MM.1S (cell line): ENCODE results near the gene LIPH.

Source experiments
- DNase-seq: peaks from one replicate; pipeline ENCODE4 v3.0.0-alpha.2; 2015
- H2AFZ ChIP-seq: fragments of 300-600 bp; sonication (generic); 2 replicates; pipeline ENCODE4 v1.6.0; 2016; ENCODE audit warnings: antibody characterized with exemption, low read length
- H3F3A ChIP-seq: fragments of 300-600 bp; sonication (generic); 2 replicates; pipeline ENCODE4 v1.6.1; 2016; ENCODE audit warnings: mild to moderate bottlenecking, antibody characterized with exemption, low read length, moderate library complexity, mixed read lengths; ENCODE audit not compliant: insufficient read depth
- H3K27ac ChIP-seq: fragments of 300-600 bp; sonication (generic); 2 replicates; pipeline ENCODE4 v1.5.1; 2016; ENCODE audit warnings: mild to moderate bottlenecking, low read length
- H3K27me3 ChIP-seq: fragments of 300-600 bp; sonication (generic); replicated peaks from 2 replicates; pipeline ENCODE4 v1.6.0; 2016; ENCODE audit warnings: low read length; ENCODE audit not compliant: insufficient read depth
- H3K36me3 ChIP-seq: fragments of 300-600 bp; sonication (generic); replicated peaks from 2 replicates; pipeline ENCODE4 v1.6.1; 2016; ENCODE audit warnings: mild to moderate bottlenecking, low read length, mixed read lengths; ENCODE audit not compliant: insufficient read depth
- H3K4me1 ChIP-seq: fragments of 300-600 bp; sonication (generic); 2 replicates; pipeline ENCODE4 v1.6.1; 2016; ENCODE audit warnings: low read length, mixed read lengths
- H3K4me2 ChIP-seq: fragments of 300-600 bp; sonication (generic); 2 replicates; pipeline ENCODE4 v1.6.0; 2016; ENCODE audit warnings: low read depth, low read length
- H3K4me3 ChIP-seq: fragments of 300-600 bp; sonication (generic); 2 replicates; pipeline ENCODE4 v1.5.1; 2016; ENCODE audit warnings: low read length, mixed read lengths
- H3K79me2 ChIP-seq: fragments of 300-600 bp; sonication (generic); 2 replicates; pipeline ENCODE4 v1.6.1; 2016; ENCODE audit warnings: mixed run types, low read length, mixed read lengths
- H3K9ac ChIP-seq: fragments of 300-600 bp; sonication (generic); 2 replicates; pipeline ENCODE4 v1.6.1; 2016; ENCODE audit warnings: low read length, mixed read lengths
- H3K9me2 ChIP-seq: fragments of 300-600 bp; sonication (generic); replicated peaks from 2 replicates; pipeline ENCODE4 v1.6.1; 2016; ENCODE audit warnings: mild to moderate bottlenecking, low read length, mixed read lengths; ENCODE audit not compliant: insufficient read depth
- H3K9me3 ChIP-seq: fragments of 300-600 bp; sonication (generic); replicated peaks from 2 replicates; pipeline ENCODE4 v1.6.1; 2016; ENCODE audit warnings: mild to moderate bottlenecking, low read length, mixed read lengths; ENCODE audit not compliant: insufficient read depth
- H4K20me1 ChIP-seq: fragments of 300-600 bp; sonication (generic); 2 replicates; pipeline ENCODE4 v1.6.1; 2016; ENCODE audit warnings: mild to moderate bottlenecking, low read length, moderate library complexity, mixed read lengths; ENCODE audit not compliant: insufficient read depth
- CTCF ChIP-seq: fragments of 300-600 bp; sonication (generic); IDR thresholded peaks from 2 replicates; pipeline ENCODE4 v1.5.1; 2016; ENCODE audit warnings: antibody characterized with exemption, low read length, mixed read lengths
- EZH2 ChIP-seq: fragments of 300-600 bp; sonication (generic); optimal IDR thresholded peaks from 2 replicates; pipeline ENCODE3; 2017; ENCODE audit warnings: low read depth, mild to moderate bottlenecking, antibody characterized with exemption, low read length, mixed read lengths
- EZH2phosphoT487 ChIP-seq: fragments of 300-600 bp; sonication (generic); IDR thresholded peaks from 2 replicates; pipeline ENCODE4 v1.6.1; 2018; ENCODE audit warnings: antibody characterized with exemption, low read length

The LIPH gene

GRCh38 chr3:185584686-185585085, 32.3 kb upstream of the LIPH start:
- Histone ChIP-seq H3K4me1 (peaks cover 18% of the 10 kb centered on the region), H3K27ac (no peak overlapping the region), H3K4me2 (no peak overlapping the region), H3K4me3 (no peak overlapping the region), H3K9ac (no peak overlapping the region), H4K20me1 (0 out of 2 replicates have a peak, but pooled peaks cover 4% of the 10 kb centered on the region), H3K27me3 (no peaks in the 10 kb centered on the region), H3K36me3 (no peaks in the 10 kb centered on the region), H3K79me2 (peaks cover 31% of the 10 kb centered on the region), H2AFZ (no peak overlapping the region), H3F3A (peaks cover 7% of the 10 kb centered on the region; the same call in 1 of the 2 replicates), H3K9me2 (no peaks in the 10 kb centered on the region), H3K9me3 (no peaks in the 10 kb centered on the region)
- TF ChIP-seq CTCF (no peak), EZH2phosphoT487 (no peak), EZH2 (no peak)
- DNase-seq: no peak

GRCh38 chr3:185583925-185584324, 31.5 kb upstream of the LIPH start:
- H3K9me2 ChIP-seq: no peaks in the 10 kb centered on the region
- H3K27me3 ChIP-seq: no peaks in the 10 kb centered on the region
- no peak for DNase-seq
- no peaks in the 10 kb centered on the region for H4K20me1 ChIP-seq
- peaks cover 17% of the 10 kb centered on the region for H3K4me1 ChIP-seq
- no peak overlapping the region for H3K9ac ChIP-seq
- no peaks in the 10 kb centered on the region for H3K36me3 ChIP-seq
- H3K4me3 ChIP-seq: no peak overlapping the region
- H2AFZ ChIP-seq: no peak overlapping the region
- TF ChIP-seq EZH2phosphoT487 (no peak), CTCF (no peak), EZH2 (no peak)
- H3K4me2 ChIP-seq: no peak overlapping the region
- H3K27ac ChIP-seq: no peak overlapping the region
- H3F3A ChIP-seq: peaks cover 7% of the 10 kb centered on the region; the same call in 1 of the 2 replicates
- H3K9me3 ChIP-seq: no peaks in the 10 kb centered on the region
- H3K79me2 ChIP-seq: peaks cover 23% of the 10 kb centered on the region

- no peak overlapping the region for H3K4me3 ChIP-seq
- no peaks in the 10 kb centered on the region for H3K9me3 ChIP-seq
- H3K79me2 ChIP-seq: peaks cover 15% of the 10 kb centered on the region
- H3K27me3 ChIP-seq: no peaks in the 10 kb centered on the region
- H3K4me2 ChIP-seq: no peak overlapping the region
- peaks cover 7% of the 10 kb centered on the region; the same call in 1 of the 2 replicates for H3F3A ChIP-seq
- H3K9me2 ChIP-seq: no peaks in the 10 kb centered on the region
- peaks cover 11% of the 10 kb centered on the region for H3K4me1 ChIP-seq
- no peaks in the 10 kb centered on the region for H3K36me3 ChIP-seq
- no peaks in the 10 kb centered on the region for H4K20me1 ChIP-seq
- peak; percentile 56 for DNase-seq
- H2AFZ ChIP-seq: peak overlapping the region; percentile 16; the same call in 1 of the 2 replicates
- no peak for TF ChIP-seq CTCF
- TF ChIP-seq EZH2: no peak
- TF ChIP-seq EZH2phosphoT487: no peak
- no peak overlapping the region for H3K9ac ChIP-seq
- H3K27ac ChIP-seq: no peak overlapping the region
These were observed 30.5 kb upstream of the LIPH start for GRCh38 chr3:185582871-185583270.
